GM23338 (cell line): ENCODE results near the gene CIZ1. TPM values are rescaled to one million over a fixed set of nuclear protein-coding genes. Genes with fewer than 3 reads are reported as not detected.

Experiments
- ATAC-seq: fragments of 200-7000 bp; cut with Tn5 transposase; 3 replicates; pipeline ENCODE4 v1.9.1; 2020
- DNase-seq: peaks from one replicate; pipeline ENCODE4 v3.0.0-alpha.2; 2015; ENCODE audit warnings: low spot score
- H2AFZ ChIP-seq: fragments of 200-600 bp; sonication (generic); 2 replicates; pipeline ENCODE4 v1.8.0; 2016; ENCODE audit warnings: antibody characterized with exemption, mild to moderate bottlenecking, moderate library complexity
- H3F3A ChIP-seq: fragments of 200-600 bp; sonication (generic); replicated peaks from 2 replicates; pipeline ENCODE4 v1.8.0; 2017; ENCODE audit warnings: antibody characterized with exemption, mixed run types, low read depth
- H3K27ac ChIP-seq: fragments of 200-600 bp; sonication (generic); 2 replicates; pipeline ENCODE4 v1.6.1; 2016; ENCODE audit warnings: low read depth
- H3K27me3 ChIP-seq: fragments of 200-600 bp; sonication (generic); 2 replicates; pipeline ENCODE4 v1.8.0; 2016; ENCODE audit warnings: mild to moderate bottlenecking, mixed run types, moderate library complexity; ENCODE audit not compliant: insufficient read depth
- H3K36me3 ChIP-seq: fragments of 200-600 bp; sonication (generic); 2 replicates; pipeline ENCODE4 v1.8.0; 2016; ENCODE audit warnings: mild to moderate bottlenecking; ENCODE audit not compliant: insufficient read depth
- H3K4me1 ChIP-seq: fragments of 200-600 bp; sonication (generic); 2 replicates; pipeline ENCODE4 v1.8.0; 2016; ENCODE audit warnings: mild to moderate bottlenecking, moderate library complexity; ENCODE audit not compliant: insufficient read depth
- H3K4me2 ChIP-seq: fragments of 200-600 bp; sonication (generic); 2 replicates; pipeline ENCODE4 v1.7.1; 2017; ENCODE audit warnings: mixed run types
- H3K4me3 ChIP-seq: fragments of 200-600 bp; sonication (generic); 2 replicates; pipeline ENCODE4 v1.6.1; 2016; ENCODE audit warnings: mixed run types
- H3K79me2 ChIP-seq: fragments of 200-600 bp; sonication (generic); replicated peaks from 2 replicates; pipeline ENCODE4 v1.8.0; 2017; ENCODE audit warnings: mild to moderate bottlenecking; ENCODE audit not compliant: insufficient read depth
- H3K9me2 ChIP-seq: fragments of 200-600 bp; sonication (generic); 2 replicates; pipeline ENCODE4 v1.8.0; 2017; ENCODE audit not compliant: insufficient read depth
- H4K20me1 ChIP-seq: fragments of 200-600 bp; sonication (generic); replicated peaks from 2 replicates; pipeline ENCODE4 v1.8.0; 2017; ENCODE audit warnings: mild to moderate bottlenecking; ENCODE audit not compliant: insufficient read depth
- H3K27ac Mint-ChIP-seq: 2 replicates; pipeline ENCODE4 v1.8.0; 2020; ENCODE audit warnings: inconsistent platforms, mild to moderate bottlenecking, moderate library complexity, mixed read lengths
- H3K27me3 Mint-ChIP-seq: 3 replicates; pipeline ENCODE4 v1.8.0; 2022; ENCODE audit warnings: low read depth, mild to moderate bottlenecking, moderate library complexity, mixed read lengths, inconsistent platforms; ENCODE audit not compliant: insufficient read depth, poor library complexity
- H3K36me3 Mint-ChIP-seq: 3 replicates; pipeline ENCODE4 v1.8.0; 2021; ENCODE audit warnings: low read depth, mild to moderate bottlenecking, inconsistent platforms, moderate library complexity, mixed read lengths
- H3K4me1 Mint-ChIP-seq: 3 replicates; pipeline ENCODE4 v1.8.0; 2020; ENCODE audit warnings: mild to moderate bottlenecking, inconsistent platforms, mixed read lengths
- H3K4me3 Mint-ChIP-seq: 3 replicates; pipeline ENCODE4 v1.8.0; 2021; ENCODE audit warnings: moderate library complexity, mild to moderate bottlenecking, inconsistent platforms, mixed read lengths
- H3K9me3 Mint-ChIP-seq: 3 replicates; pipeline ENCODE4 v1.8.0; 2020; ENCODE audit warnings: moderate library complexity, mild to moderate bottlenecking, inconsistent platforms, mixed read lengths
- CREB1 ChIP-seq: fragments of 250-450 bp; sonication (Bioruptor Pico); IDR thresholded peaks from 2 replicates; pipeline ENCODE4 v1.5.0; 2020; ENCODE audit warnings: low read depth, mild to moderate bottlenecking, moderate library complexity
- EZH2 ChIP-seq: fragments of 200-600 bp; sonication (generic); IDR thresholded peaks from one replicate; pipeline ENCODE4 v1.8.0; 2017; ENCODE audit warnings: antibody characterized with exemption, mild to moderate bottlenecking, low read depth; ENCODE audit not compliant: unreplicated experiment
- EZH2phosphoT487 ChIP-seq: fragments of 200-600 bp; sonication (generic); IDR thresholded peaks from one replicate; pipeline ENCODE4 v1.8.1; 2018; ENCODE audit warnings: antibody characterized with exemption; ENCODE audit not compliant: unreplicated experiment
- ZNF331 ChIP-seq: fragments of 250-450 bp; sonication (Bioruptor Pico); IDR thresholded peaks from 2 replicates; pipeline ENCODE4 v1.5.0; 2020; ENCODE audit warnings: low read depth, mild to moderate bottlenecking, moderate library complexity
- polyA plus RNA-seq: library from polyadenylated mRNA; unstranded; fragments of >200 nt; fragmentation: Nextera tagmentation; extraction: Ambion mirVana; gene quantifications from 2 replicates; pipeline ENCODE4 v1.2.1, GENCODE V29; 2016
- total RNA-seq: library from RNA; depleted of rRNA; stranded (reverse); fragments of >200 nt; shearing (Covaris generic); gene quantifications from 2 replicates; pipeline ENCODE4 v1.2.3, GENCODE V29; 2014
- TF ChIP-seq, protein P1 (sequence below), 2 experiments: fragments of 200-600 bp in 1 of 2; sonication (generic) in 1 of 2; conservative IDR thresholded peaks; 2 replicates each; pipeline versions ENCODE4 v1.5.1 to v1.6.1; 2016 to 2017; ENCODE audit warnings: antibody characterized with exemption in 2 of 2, low read depth in 2 of 2, mild to moderate bottlenecking in 2 of 2, moderate library complexity in 1 of 2
- TF ChIP-seq, protein P2 (sequence below): IDR thresholded peaks from 2 replicates; pipeline ENCODE4 v1.6.1; 2016; ENCODE audit warnings: antibody characterized with exemption
- TF ChIP-seq, protein P3 (sequence below): IDR thresholded peaks from one replicate; pipeline ENCODE4 v1.6.1; 2018; ENCODE audit warnings: antibody characterized with exemption; ENCODE audit not compliant: unreplicated experiment
- TF ChIP-seq, protein P4 (sequence below): fragments of 250-450 bp; sonication (Bioruptor Pico); IDR thresholded peaks from 2 replicates; pipeline ENCODE4 v1.5.0; 2020; ENCODE audit warnings: mild to moderate bottlenecking, moderate library complexity

The CIZ1 gene
- total and polyA plus RNA-seq, 2 experiments from 2014 or later: 49.6 to 61.4 TPM

DNA sequence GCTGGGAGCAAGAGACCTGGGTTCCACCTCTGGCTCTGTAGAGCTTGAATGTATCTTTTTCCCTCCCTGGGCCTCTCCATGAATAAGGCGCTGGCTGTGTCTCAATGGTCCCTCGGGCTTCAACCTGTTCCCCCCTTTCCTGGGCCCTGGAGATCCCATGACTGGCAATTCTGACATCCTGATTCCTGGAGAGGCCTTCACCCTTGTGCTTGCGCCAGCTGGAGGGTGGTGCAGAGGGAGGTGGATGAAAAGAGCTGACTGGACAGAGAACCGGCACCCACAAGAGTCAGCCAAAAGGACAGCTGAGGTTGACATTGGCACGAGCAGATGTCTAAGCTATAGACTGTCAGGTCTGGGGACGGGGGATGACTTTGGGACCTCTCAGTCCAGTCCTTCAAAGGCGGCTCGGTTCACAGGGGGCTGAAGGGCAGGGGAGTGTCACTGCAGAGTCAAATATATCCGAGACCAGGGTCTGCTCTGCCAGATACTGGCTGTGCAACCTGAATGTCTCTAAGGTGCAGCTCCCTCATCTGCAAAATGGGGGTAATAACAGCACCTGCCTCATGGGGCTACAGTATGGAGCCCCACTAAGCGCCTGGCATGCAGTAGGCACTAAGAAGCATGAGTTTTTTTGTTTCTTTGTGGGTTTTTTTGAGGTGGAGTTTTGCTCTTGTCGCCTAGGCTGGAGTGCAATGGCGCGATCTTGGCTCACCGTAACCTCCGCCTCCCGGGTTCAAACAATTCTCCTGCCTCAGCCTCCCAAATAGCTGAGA lies 25.6 kb upstream of the CIZ1 start (continued):
- TF ChIP-seq EZH2phosphoT487 (no peak), EZH2 (no peak), CREB1 (no peak), ZNF331 (CRISPR knock-in tag) (no peak)
- TF ChIP-seq, protein P1, sequence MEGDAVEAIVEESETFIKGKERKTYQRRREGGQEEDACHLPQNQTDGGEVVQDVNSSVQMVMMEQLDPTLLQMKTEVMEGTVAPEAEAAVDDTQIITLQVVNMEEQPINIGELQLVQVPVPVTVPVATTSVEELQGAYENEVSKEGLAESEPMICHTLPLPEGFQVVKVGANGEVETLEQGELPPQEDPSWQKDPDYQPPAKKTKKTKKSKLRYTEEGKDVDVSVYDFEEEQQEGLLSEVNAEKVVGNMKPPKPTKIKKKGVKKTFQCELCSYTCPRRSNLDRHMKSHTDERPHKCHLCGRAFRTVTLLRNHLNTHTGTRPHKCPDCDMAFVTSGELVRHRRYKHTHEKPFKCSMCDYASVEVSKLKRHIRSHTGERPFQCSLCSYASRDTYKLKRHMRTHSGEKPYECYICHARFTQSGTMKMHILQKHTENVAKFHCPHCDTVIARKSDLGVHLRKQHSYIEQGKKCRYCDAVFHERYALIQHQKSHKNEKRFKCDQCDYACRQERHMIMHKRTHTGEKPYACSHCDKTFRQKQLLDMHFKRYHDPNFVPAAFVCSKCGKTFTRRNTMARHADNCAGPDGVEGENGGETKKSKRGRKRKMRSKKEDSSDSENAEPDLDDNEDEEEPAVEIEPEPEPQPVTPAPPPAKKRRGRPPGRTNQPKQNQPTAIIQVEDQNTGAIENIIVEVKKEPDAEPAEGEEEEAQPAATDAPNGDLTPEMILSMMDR (conservative IDR thresholded peaks at IDR 0.05; ENCODE audit: low read depth in 2 of 2): no peak
- TF ChIP-seq, protein P2, sequence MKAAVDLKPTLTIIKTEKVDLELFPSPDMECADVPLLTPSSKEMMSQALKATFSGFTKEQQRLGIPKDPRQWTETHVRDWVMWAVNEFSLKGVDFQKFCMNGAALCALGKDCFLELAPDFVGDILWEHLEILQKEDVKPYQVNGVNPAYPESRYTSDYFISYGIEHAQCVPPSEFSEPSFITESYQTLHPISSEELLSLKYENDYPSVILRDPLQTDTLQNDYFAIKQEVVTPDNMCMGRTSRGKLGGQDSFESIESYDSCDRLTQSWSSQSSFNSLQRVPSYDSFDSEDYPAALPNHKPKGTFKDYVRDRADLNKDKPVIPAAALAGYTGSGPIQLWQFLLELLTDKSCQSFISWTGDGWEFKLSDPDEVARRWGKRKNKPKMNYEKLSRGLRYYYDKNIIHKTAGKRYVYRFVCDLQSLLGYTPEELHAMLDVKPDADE: no peak
- TF ChIP-seq, protein P3, sequence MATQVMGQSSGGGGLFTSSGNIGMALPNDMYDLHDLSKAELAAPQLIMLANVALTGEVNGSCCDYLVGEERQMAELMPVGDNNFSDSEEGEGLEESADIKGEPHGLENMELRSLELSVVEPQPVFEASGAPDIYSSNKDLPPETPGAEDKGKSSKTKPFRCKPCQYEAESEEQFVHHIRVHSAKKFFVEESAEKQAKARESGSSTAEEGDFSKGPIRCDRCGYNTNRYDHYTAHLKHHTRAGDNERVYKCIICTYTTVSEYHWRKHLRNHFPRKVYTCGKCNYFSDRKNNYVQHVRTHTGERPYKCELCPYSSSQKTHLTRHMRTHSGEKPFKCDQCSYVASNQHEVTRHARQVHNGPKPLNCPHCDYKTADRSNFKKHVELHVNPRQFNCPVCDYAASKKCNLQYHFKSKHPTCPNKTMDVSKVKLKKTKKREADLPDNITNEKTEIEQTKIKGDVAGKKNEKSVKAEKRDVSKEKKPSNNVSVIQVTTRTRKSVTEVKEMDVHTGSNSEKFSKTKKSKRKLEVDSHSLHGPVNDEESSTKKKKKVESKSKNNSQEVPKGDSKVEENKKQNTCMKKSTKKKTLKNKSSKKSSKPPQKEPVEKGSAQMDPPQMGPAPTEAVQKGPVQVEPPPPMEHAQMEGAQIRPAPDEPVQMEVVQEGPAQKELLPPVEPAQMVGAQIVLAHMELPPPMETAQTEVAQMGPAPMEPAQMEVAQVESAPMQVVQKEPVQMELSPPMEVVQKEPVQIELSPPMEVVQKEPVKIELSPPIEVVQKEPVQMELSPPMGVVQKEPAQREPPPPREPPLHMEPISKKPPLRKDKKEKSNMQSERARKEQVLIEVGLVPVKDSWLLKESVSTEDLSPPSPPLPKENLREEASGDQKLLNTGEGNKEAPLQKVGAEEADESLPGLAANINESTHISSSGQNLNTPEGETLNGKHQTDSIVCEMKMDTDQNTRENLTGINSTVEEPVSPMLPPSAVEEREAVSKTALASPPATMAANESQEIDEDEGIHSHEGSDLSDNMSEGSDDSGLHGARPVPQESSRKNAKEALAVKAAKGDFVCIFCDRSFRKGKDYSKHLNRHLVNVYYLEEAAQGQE: no peak

DNA sequence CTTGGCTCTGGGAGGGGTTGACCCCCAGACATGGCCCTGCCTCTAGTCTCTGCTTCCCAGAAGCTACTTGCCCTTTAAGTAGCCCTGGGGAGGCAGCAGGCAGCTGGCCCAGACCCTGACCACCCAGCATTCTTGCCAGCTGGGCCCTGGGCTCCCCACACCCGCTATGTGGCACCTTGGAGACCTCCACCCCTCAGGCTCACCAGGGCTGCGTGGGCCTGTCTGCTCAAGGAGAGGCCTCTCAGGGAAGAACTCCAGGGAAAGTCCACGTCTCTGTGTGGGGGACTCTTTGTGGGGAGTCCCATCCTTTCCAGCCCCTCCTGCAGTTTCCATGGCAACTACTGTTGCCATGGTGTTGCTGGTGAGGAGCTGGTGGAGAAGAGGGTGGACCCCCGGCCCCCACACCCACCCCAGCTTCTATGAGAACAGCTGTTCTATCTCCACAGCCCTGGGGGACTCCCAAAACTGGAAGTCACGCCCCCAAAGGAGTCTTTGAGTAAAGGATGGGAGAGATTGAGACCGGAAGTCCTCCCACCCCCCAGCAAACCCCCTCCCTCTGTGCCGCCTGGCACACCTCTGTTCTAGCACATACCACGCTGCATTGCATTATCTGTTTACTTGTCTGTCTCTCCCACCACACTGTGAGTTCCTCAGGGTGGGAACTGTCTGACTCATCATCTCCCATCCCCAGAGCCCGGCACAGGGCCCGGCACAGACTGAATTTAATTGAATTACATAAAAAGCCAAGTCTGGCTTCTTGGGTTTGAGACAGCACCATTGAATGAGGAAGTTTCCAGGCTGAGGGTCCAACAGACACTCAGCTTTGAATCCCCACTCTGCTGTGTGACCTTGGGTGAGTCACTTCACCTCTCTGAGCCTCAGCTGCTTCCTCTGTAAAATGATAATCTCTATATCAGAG lies 24.4 kb upstream of the CIZ1 start:
- no peaks in the 10 kb centered on the region; the same call in none of the 2 replicates for H4K20me1 ChIP-seq
- ATAC-seq (no peak), DNase-seq (no peak)
- H3K4me1 Mint-ChIP-seq: peaks cover 13% of the 10 kb centered on the region
- peaks cover 3% of the 10 kb centered on the region; the same call in 1 of the 2 replicates for H3F3A ChIP-seq
- H3K4me2 ChIP-seq: no peak overlapping the region
- H3K79me2 ChIP-seq: no peaks in the 10 kb centered on the region
- H3K36me3 Mint-ChIP-seq: peaks cover 16% of the 10 kb centered on the region; the same call in 2 of the 3 replicates
- H3K27ac Mint-ChIP-seq: no peak overlapping the region
- no peak overlapping the region for H3K27ac ChIP-seq
- H3K9me2 ChIP-seq: no peaks in the 10 kb centered on the region
- no peak overlapping the region for H3K4me3 ChIP-seq
- peaks cover 16% of the 10 kb centered on the region for H3K27me3 Mint-ChIP-seq
- H3K9me3 Mint-ChIP-seq: no peaks in the 10 kb centered on the region
- peaks cover 3% of the 10 kb centered on the region; the same call in 1 of the 2 replicates for H3K4me1 ChIP-seq
- no peak overlapping the region for H2AFZ ChIP-seq
- H3K27me3 ChIP-seq: no peaks in the 10 kb centered on the region
- H3K36me3 ChIP-seq: no peaks in the 10 kb centered on the region
- no peak overlapping the region for H3K4me3 Mint-ChIP-seq
- TF ChIP-seq EZH2phosphoT487 (no peak), EZH2 (no peak)
- TF ChIP-seq, protein P4, sequence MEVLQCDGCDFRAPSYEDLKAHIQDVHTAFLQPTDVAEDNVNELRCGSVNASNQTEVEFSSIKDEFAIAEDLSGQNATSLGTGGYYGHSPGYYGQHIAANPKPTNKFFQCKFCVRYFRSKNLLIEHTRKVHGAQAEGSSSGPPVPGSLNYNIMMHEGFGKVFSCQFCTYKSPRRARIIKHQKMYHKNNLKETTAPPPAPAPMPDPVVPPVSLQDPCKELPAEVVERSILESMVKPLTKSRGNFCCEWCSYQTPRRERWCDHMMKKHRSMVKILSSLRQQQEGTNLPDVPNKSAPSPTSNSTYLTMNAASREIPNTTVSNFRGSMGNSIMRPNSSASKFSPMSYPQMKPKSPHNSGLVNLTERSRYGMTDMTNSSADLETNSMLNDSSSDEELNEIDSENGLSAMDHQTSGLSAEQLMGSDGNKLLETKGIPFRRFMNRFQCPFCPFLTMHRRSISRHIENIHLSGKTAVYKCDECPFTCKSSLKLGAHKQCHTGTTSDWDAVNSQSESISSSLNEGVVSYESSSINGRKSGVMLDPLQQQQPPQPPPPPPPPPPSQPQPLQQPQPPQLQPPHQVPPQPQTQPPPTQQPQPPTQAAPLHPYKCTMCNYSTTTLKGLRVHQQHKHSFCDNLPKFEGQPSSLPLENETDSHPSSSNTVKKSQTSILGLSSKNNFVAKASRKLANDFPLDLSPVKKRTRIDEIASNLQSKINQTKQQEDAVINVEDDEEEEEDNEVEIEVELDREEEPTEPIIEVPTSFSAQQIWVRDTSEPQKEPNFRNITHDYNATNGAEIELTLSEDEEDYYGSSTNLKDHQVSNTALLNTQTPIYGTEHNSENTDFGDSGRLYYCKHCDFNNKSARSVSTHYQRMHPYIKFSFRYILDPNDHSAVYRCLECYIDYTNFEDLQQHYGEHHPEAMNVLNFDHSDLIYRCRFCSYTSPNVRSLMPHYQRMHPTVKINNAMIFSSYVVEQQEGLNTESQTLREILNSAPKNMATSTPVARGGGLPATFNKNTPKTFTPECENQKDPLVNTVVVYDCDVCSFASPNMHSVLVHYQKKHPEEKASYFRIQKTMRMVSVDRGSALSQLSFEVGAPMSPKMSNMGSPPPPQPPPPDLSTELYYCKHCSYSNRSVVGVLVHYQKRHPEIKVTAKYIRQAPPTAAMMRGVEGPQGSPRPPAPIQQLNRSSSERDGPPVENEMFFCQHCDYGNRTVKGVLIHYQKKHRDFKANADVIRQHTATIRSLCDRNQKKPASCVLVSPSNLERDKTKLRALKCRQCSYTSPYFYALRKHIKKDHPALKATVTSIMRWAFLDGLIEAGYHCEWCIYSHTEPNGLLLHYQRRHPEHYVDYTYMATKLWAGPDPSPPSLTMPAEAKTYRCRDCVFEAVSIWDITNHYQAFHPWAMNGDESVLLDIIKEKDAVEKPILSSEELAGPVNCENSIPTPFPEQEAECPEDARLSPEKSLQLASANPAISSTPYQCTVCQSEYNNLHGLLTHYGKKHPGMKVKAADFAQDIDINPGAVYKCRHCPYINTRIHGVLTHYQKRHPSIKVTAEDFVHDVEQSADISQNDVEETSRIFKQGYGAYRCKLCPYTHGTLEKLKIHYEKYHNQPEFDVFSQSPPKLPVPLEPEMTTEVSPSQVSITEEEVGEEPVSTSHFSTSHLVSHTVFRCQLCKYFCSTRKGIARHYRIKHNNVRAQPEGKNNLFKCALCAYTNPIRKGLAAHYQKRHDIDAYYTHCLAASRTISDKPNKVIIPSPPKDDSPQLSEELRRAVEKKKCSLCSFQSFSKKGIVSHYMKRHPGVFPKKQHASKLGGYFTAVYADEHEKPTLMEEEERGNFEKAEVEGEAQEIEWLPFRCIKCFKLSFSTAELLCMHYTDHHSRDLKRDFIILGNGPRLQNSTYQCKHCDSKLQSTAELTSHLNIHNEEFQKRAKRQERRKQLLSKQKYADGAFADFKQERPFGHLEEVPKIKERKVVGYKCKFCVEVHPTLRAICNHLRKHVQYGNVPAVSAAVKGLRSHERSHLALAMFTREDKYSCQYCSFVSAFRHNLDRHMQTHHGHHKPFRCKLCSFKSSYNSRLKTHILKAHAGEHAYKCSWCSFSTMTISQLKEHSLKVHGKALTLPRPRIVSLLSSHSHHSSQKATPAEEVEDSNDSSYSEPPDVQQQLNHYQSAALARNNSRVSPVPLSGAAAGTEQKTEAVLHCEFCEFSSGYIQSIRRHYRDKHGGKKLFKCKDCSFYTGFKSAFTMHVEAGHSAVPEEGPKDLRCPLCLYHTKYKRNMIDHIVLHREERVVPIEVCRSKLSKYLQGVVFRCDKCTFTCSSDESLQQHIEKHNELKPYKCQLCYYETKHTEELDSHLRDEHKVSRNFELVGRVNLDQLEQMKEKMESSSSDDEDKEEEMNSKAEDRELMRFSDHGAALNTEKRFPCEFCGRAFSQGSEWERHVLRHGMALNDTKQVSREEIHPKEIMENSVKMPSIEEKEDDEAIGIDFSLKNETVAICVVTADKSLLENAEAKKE: no peak
